Femur (tissue), 1 donor: Measurements from ENCODE around the gene TSSK3.
"Not testable (repeated sequence)": the region's sequence is repeated elsewhere in the genome, so short reads cannot be mapped to it uniquely, and the experiment has no call there.

ENCODE experiments used
- DNase-seq: peaks from one replicate; pipeline ENCODE4 v3.0.0-alpha.2; 2017

TSSK3 gene

DNA sequence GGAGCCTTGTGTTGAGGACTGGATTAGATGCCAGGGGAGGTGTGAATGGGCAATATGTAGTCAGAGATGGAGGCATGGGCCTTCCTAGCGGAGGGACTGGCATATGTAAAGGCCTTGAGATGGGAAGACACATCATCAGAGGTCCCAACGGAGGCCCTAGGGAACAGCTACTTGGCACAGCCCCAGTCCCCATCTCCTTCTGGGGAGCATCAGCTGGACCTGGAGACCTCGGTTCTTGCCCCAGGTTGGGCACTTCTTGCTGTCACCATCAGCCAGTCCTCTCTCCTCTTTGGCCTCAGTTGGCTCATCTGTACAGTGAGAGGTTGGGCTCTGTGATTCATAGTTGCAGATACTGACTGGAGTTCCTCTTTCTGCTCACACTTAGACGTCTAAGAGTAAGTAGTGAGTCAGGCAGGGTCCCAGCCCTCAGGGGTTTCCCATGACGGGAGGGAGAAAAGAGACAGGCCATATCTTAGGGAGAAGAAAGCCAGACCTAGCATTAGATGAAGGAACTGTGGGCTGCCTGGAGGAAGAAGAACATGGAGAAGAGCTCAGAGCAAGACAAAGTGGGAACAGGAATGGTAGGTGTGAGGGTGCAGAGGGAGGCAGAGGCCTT lies 22.9 kb upstream of the TSSK3 start:
- DNase-seq = no peak

DNA sequence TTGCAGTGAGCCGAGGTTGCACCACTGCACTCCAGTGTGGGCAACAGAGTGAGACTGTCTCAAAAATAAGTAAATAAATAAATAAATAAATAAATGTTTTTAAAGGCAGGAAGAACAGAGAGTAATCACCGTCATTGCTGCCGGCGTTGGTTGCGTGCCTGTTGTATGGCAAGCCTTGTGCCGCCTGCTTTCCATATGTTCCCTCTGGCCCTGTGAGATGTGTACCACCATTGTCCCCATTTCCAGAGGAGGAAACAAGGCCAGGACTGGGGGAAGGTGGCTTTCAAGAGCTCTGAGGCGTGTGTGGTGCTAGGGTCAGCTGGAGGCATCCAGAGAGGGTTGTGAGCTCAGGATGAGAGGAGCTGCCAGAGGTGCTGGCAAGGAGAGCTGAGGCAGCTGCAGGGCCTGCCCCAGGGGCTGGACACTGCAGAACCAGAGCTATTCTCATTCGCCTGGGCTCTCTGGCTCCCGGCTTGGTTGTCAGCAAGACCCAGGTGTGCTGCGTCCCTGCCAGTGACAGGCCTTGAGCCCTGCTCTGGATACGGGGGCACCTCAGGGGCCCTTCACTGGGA lies 21.1 kb upstream of the TSSK3 start:
- no peak for DNase-seq

DNA sequence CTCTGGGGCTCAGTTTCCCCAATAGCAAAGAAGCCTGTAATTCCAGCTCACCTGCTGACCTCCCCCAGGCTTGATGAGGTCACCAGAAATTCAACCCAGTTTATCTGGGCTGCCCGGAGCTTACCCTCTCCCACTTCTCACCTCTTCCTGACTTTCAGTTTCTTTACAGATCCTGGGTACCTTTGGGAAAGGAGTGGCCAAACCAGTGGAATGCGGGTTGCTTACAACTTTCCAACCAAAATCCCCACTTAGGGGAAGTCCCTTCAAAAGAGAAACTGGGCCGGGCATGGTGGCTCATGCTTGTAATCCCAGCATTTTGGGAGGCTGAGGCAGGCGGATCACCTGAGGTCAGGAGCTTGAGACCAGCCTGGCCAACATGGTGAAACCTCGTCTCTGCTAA lies 20.4 kb upstream of the TSSK3 start:
- DNase-seq = no peak

DNA sequence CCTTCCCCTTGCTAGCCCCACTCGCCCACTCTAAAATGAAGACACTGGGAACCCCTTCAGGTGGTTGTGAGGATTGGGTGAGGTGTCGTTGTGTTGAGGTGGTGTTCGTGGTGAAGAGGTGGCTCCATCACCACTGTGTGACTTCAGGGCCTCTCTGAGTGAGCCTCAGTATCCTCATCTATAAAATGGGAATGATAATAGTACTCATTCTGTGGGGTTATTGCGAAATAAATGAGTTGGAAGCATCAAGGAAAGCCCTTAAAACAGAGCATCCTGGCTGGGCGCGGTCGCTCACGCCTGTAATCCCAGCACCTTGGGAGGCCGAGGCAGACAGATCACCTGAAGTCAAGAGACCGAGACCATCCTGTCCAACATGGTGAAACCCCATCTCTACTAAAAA lies 19.6 kb upstream of the TSSK3 start:
- DNase-seq = no peak

DNA sequence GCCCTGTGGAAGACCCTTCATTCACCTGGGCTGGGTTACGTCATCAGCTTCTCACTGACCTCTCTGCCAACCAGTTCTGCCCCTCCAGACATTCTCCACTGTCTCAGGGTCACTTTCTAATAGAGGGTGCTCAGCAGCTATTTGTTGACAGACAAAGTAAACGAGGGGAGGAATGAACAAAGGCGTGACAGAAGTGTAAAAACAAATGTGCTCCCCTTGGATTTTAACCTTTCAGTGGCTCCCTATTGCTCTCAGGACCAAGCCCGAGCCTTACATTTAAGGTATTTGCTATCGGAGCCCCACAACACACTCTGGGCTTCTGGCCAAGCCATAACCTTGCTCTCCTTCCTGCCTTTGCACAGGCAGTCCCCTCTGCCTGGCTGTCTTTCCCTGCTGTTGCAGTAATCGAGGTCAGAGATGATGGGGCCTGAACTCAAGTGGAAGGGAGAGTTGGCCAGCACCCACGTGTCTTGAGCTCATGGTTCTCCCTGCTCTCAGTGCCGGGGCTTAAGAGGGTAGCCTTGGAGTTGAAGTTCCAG lies 17.0 kb upstream of the TSSK3 start:
- DNase-seq = no peak

DNA sequence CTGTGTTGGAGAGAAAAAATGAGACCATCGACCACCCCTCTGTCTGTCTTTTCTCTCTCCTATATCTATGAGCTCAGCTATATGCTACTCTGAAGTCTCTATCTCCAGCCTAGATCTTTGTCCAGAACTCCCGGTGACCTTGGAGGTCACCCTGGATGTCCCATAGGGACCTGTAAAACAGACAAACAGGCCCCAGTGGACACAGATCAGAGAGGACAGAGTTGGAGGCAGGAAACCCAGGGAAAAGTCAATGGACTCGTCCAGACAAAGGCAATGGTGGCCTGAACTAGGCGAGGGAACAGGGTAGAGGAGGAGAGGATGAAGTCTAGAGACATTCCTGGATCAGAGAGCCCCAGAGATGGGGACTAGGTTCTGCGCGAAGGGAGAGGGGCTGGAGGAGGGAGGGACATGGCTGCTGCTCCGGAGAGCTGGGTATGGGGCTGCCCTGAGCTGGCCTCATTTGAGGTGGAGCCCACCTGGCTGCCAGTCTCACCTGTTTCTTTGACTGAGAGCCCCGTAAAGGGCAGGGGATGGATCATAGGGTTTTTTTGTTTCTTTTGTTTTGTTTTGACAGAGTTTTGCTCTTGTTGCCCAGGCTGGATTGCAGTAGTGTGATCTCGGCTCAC lies 15.7 kb upstream of the TSSK3 start:
- no peak for DNase-seq

DNA sequence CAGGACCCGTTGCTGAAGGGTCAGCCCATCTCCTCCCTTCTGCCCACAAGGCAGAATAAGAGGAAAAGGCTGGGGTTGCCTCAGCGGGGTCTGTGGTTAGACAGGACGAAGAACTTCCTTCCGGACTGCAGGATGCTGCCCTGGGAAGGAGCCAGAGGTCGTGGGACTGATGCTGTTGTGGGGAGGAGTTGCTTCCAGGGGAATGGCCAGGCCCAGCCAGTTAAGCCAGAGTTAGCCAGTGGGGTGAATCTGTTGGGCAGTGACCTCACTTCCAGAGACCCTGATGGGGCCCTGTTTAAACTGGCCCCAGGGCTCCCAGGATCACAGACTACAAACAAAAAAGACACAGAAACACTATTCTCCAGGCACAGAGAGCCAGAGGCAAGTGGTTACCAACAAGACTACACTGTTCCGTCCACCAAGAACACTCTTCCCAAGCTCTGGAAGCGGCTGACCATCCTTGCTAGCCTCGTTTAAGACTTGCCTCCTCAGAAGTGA lies 13.1 kb upstream of the TSSK3 start:
- DNase-seq = peak; percentile 55

DNA sequence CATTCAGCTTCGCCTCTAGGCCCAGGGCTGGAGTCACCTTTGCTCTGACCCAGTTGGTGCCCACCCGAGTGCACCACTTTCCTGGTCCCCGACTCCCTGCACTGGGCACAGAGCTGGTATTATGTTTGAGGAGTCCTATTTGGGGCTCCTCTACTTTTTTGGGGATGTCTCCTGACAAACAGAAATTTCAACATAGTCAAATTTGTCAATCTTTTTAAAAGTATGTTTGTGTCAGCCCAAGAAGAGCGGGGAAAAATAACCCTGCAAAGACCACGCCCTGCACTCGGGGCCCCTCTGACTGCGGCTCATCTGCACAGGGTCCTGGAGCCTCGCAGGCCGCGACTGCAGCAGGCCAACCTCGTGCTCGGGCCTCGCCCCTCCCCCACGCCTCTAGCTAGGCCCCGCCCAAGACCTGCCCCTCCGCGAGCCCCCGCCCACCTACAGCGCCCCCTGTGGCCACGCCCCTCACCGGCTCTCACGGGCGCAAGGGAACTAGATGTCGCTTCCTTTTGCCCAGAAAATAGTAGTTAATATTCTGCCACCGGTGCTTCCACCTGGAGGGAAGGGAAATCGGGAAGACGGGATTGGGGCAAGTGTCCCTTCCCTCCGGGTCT lies 11.4 kb upstream of the TSSK3 start:
- DNase-seq = no peak

DNA sequence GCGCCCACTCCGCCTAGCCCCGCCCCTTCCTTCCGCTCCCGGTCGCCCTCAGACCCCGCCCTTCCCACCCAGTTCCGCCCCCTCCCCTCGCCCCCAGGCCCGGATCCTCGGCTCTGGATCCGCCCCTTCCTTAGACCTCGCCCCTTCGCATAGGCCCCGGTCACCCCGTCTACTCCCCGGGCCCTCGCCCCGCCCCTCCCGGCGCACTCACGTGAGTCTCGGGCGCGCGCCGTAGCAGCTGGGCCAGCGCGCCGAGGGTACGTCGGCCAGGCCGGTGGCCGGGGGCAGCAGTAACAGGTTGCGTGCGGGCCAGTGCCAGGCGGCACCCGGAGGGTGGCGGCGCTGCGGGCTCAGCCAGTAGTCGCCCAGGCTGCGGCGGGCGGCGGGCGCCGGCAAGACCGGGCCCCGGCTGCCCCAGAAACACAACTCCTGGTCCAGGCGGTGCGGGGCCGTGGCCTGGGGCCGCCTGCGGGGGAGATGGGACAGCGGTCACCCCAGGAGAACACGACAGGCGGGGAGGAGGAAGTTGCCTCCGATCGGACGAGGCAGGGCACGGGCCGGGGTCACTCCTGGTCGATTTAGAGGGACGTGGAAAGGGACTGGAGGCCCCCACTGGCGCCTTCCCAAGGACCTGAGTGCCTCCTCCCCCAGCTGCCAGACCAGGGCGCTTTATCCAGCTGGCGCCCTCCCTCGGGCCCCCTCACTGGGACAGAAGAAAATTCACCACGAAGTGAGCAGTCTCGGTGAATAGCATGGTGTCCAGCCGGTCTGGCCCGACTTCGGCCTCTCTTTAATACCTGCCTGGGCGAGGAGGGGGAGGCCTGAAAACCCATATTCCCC lies 10.7 kb upstream of the TSSK3 start:
- peak; percentile 97 for DNase-seq

DNA sequence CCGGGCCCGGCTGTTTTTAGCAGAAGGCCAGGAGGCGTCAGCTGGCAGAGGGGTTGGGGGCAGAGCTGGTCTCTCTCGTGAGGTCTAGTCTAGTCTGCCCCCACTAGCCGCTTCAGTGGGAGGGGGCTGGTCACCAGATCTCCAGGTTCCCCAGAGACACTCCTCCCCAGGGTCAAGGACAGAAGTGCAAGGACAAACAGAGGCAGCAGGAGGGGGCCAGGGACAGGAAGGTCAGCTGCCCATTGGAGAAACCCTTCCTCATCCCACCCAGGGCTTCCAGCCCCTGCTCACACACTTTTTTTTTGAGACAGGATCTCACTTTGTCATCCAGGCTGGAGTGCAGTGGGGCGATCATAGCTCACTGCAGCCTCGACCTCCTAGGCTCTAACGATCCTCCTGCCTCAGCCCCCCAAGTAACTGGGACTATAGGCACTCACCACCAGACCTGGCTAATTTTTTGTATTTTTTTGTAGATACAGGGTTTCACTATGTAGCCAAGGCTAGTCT lies 10.0 kb upstream of the TSSK3 start:
- DNase-seq = no peak

DNA sequence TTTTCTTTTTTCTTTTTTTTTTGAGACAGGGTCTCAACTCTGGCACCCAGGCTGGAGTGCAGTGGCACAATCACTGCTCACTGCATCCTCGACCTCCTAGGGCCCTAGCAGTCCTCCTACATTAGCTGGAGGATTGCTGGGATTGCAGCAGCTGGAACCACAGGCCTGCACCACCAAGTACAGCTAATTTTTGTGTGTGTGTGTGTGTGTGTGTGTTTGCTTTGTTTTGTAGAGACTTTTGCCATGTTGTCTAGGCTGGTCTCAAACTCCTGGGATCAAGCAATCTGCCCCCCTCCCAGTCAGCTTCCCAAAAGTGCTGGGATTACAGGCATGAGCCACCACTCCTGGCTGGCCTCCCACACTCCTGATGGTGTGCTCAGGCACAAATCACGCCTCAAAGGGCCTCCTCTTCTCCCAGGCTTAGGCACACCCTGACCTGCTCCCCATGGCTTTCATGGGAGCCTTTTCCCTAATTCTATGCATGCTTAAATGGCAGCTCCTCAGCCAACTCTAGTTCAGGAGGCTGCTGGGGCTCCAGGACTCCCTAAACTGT lies 9.4 kb upstream of the TSSK3 start:
- no peak for DNase-seq

DNA sequence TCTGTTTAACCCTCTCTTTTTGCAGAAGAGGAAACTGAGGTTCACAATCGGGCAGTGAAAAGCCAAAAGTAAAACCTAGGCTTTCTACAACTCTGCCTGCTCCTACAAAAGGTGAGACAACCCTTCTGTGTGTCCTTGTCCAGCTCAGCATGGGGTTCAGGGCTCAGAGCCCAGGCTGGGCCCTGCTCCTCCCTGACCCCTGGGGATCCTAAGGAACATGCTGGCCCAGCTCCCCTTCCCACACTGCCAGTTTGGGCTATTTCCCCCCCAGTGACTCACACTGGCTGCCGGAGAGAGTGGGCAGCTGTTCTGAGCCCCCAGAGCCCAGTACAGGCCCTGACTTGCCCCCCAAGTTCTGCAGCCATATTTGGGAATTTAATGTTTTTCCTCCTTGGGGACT lies 8.9 kb upstream of the TSSK3 start:
- no peak for DNase-seq

DNA sequence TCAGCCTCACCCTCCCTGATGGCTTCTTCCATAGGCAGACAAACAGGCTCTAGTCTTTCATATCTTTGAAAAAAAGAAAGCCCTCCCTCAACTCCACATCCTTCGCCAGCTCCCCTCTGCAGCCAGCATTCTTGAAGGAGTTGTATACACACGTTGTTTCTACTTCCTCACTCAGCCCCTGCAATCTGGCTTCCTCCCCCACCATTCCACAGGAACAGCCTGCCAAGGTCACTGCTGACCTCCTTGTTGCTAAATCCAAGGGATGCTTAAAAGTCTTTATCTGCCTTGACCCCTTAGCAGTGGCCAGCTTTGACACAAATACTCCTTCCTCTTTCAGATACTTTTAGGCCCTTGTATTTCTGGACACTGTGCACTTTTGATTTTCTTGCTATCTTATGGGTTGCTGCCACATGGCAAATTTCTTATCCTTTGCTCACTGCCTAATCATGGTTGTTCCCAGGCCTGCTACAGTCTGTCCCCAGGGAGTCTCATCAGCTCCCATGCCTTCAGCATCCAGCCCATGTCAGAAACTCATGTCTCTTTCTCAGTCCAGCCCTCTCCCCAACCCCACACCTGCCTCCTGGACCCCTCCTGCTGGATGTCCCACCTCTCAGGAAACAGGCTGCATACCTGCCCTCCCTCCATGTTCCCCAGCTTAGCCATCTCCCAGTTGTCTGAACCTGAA lies 8.3 kb upstream of the TSSK3 start:
- no peak for DNase-seq

DNA sequence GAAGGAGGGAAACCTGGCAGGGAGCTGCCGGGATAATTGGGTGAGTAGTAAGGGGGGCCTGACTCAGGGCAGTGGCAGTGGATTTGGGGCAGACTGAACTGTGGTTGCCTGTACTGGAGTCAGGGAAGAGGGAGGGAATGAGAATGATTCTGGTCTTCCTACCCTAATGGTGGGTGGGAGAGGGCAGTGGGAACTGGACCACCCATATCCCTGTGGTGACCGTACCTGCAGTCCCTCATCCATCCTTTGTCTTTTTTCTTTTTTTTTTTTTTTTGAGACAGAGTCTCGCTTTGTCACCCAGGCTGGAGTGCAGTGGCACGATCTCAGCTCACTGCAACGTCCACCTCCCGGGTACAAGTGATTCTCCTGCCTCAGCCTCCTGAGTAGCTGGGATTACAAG lies 6.6 kb upstream of the TSSK3 start:
- DNase-seq = not testable (repeated sequence)

DNA sequence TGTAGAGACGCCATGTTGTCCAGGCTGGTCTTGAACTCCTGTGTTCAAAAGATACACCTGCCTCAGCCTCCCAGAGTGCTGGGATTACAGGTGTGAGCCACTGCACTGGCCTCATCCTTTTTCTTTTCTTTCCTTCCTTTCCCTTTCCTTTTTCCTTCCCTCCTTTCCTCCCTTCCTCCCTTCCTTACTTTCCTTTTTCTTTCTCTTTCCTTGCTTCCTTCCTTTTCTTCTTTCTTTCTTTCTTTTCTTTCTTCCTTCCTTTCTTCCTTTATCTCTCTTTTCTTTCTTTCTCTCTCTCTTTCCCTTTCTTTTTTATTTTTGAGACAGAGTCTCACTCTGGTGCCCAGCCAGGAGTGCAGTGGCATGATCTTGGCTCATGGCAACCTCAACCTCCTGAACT lies 5.9 kb upstream of the TSSK3 start:
- no peak for DNase-seq

DNA sequence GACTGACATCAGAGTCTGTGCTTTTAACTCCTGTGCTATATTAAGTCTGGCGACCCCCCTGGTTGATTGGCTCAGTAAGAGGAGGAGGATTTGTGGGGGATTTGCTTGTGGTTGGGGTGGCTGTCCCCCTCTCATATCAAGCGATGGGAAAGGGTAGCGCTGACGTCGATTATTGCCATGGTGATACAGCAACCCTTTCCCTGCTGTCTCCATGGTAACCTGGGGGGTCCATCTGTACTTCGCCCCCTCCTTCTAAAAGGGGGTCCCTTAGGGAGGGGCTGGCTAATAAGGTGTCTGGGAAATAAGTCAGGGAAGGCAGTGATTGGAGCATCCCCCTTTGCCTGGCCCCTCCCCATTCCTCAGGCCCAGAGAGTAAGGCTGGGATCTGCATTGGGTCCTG lies 4.7 kb upstream of the TSSK3 start:
- DNase-seq = no peak

DNA sequence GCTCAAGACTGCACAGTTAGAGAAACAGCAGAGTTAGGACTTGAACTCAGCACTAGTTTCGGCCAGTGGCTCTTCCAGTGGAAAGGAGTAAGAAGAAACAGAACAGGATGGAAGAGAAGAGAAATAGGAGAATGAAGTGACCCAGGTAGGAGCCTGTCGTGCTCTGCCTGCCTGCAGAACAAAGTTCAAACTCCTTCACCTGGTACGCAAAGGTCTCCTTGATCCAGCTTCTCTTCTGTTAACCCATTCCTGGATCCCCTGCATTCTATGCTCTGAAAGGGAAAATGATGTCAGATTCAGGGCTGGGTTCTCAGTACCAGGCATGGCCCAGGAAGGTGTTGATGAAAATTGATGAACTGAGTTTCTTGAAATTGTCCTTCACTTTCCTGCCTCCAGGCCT lies 3.9 kb upstream of the TSSK3 start:
- DNase-seq = no peak

DNA sequence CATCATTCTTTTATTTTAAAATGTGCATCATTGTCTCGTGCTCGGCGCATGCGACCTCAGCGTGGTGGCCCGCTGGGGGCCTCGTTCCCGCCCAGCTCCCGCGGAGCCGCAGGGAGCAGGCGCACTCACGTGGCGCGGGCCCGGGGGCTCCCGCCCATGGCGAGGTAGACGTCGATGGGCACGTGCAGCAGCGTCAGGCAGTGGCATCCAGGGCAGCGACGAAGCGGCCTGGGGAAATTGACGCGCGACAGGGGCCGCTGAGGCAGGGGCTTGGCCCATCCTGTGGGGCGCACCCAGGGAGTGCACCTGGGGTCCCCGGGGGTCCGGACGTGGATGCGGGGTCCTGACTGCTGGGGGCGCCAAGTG lies 1.0 kb upstream of the TSSK3 start:
- no peak for DNase-seq

DNA sequence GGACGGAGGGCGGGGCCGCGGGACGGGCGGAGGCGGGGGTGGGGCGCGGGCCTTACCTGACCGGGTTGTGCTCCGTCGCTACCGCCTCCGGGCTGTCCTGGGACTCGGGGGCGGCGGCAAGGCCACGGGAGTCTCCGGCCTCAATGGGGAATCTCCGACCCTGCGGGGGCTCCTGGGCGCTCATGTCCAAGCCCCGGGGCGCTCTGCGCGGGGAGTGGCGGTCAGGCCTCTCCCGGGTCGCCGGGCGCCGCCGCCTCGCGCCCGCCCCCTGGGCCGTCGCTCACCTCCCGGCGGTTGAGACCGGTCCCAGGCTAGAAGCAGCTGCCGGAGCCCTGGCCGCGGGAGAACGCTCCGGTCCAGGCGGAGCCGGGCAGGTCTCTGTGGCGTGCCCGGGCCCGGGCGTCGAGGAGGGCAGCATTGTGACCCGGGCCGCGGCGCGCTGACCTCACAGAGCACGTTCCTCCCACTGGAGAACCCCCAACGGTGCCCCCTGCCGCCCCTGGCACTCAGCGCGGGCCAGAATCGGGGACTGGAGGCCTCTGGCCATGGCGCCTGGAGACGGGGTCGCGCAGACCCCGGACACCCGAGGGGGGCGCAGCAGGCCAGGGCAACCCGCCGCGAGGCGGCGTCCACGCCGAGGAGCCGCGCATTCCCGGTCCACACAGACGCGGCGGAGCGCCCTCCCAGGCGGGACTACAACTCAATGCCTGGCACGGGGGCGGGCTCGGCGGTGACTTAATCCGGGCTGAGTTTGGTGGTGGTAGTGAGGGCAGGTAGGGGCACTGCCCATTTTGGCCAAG lies 465 bp upstream of the TSSK3 start:
- peak; percentile 75 for DNase-seq

DNA sequence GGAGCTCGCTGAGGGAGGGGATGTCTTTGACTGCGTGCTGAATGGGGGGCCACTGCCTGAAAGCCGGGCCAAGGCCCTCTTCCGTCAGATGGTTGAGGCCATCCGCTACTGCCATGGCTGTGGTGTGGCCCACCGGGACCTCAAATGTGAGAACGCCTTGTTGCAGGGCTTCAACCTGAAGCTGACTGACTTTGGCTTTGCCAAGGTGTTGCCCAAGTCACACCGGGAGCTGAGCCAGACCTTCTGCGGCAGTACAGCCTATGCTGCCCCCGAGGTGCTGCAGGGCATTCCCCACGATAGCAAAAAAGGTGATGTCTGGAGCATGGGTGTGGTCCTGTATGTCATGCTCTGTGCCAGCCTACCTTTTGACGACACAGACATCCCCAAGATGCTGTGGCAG lies 1.4 kb downstream of the TSSK3 start:
- no peak for DNase-seq

DNA sequence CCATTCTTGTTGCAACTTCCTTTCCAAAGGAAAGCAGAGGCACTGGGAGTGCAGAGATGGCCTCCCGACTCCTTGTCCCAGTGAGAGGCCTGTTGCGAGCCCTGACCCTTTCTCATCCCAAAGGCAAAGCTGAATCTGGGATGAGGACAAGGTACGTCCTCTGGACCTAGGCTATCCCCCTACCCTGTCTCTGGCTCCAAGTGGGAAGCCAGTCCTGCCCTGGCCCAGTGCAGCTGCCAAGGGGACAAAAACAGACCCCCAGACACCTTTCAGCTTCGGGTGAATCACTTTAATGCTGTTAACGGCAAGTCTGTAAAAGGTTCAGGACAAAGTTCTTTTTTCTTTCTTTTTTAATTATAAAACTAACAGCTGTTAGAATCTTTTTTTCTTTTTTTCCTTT lies 2.5 kb downstream of the TSSK3 start:
- no peak for DNase-seq
